Stimulated activated CD8-positive, alpha-beta memory T cell treated with anti-CD3 and anti-CD28 coated beads, Interleukin-4, amount 100 ng/mL, for 1 hour (primary cell): Measurements from ENCODE around the gene ARID1B.

Experiments
- DNase-seq, 2 donors: peaks; one replicate each; pipeline ENCODE4 v3.0.0-alpha.2; 2020; ENCODE audit warnings: low read depth in 2 of 2, low spot score in 1 of 2

The ARID1B gene

GRCh38 chr6:156984178-156984738, 207.1 kb downstream of the ARID1B start:
- no peak for DNase-seq

GRCh38 chr6:156985309-156985708, 208.1 kb downstream of the ARID1B start:
- no peak for DNase-seq

GRCh38 chr6:156988276-156989158, 211.3 kb downstream of the ARID1B start:
- DNase-seq = no peak

- DNase-seq = no peak
Measured at GRCh38 chr6:156989159-156989806, 212.1 kb downstream of the ARID1B start.

- no peak for DNase-seq
Measured at GRCh38 chr6:156992020-156992804, 215.0 kb downstream of the ARID1B start.

- no peak for DNase-seq
Measured at GRCh38 chr6:156993713-156994112, 216.5 kb downstream of the ARID1B start.

GRCh38 chr6:156994215-156995076, 217.3 kb downstream of the ARID1B start:
- no peak for DNase-seq

GRCh38 chr6:156995502-156995901, 218.3 kb downstream of the ARID1B start:
- no peak for DNase-seq

- DNase-seq = no peak
Measured at GRCh38 chr6:156996265-156996664, 219.1 kb downstream of the ARID1B start.

GRCh38 chr6:156998794-156999330, 221.7 kb downstream of the ARID1B start:
- no peak for DNase-seq

GRCh38 chr6:156999762-157000161, 222.6 kb downstream of the ARID1B start:
- no peak for DNase-seq

- no peak for DNase-seq
Measured at GRCh38 chr6:157001716-157002115, 224.5 kb downstream of the ARID1B start.

- DNase-seq = no peak
Measured at GRCh38 chr6:157002774-157003173, 225.6 kb downstream of the ARID1B start.

GRCh38 chr6:157005940-157006339, 228.8 kb downstream of the ARID1B start:
- DNase-seq = no peak

GRCh38 chr6:157008568-157008967, 231.4 kb downstream of the ARID1B start:
- no peak for DNase-seq

- no peak for DNase-seq
Measured at GRCh38 chr6:157012355-157012754, 235.2 kb downstream of the ARID1B start.

GRCh38 chr6:157013649-157014304, 236.6 kb downstream of the ARID1B start:
- no peak for DNase-seq

GRCh38 chr6:157014871-157015270, 237.7 kb downstream of the ARID1B start:
- no peak for DNase-seq

GRCh38 chr6:157017022-157017421, 239.8 kb downstream of the ARID1B start:
- DNase-seq = no peak

GRCh38 chr6:157017861-157018260, 240.7 kb downstream of the ARID1B start:
- DNase-seq = no peak
